HG03469 (cell line): Measurements from ENCODE around the gene CPA1.

Experiments used
- ATAC-seq: cut with Tn5 transposase; IDR thresholded peaks from one replicate; pipeline ENCODE4 v1.9.1; 2021; ENCODE audit warnings: mild to moderate bottlenecking, moderate library complexity, moderate number of reproducible peaks; ENCODE audit not compliant: unreplicated experiment

CPA1 gene

DNA sequence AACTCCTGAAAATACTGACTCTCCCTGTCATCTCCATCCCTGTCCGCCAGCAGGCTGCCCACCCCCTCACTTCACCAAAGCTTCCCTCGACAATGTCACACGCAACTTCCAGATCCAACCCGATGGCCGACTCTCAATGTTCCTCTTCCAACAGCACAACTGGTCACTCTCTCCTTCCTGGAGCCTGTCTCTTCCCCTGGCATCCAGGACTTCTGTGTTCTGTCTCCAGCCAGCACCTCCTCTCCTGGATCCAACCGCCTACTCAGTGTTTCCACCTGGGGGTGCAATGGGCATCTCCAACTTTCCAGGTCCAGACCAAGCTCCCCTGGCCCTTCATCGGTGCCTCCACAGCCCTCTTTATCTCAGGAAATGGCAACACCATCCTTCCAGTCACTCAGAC lies 27.1 kb upstream of the CPA1 start:
- no peak for ATAC-seq

DNA sequence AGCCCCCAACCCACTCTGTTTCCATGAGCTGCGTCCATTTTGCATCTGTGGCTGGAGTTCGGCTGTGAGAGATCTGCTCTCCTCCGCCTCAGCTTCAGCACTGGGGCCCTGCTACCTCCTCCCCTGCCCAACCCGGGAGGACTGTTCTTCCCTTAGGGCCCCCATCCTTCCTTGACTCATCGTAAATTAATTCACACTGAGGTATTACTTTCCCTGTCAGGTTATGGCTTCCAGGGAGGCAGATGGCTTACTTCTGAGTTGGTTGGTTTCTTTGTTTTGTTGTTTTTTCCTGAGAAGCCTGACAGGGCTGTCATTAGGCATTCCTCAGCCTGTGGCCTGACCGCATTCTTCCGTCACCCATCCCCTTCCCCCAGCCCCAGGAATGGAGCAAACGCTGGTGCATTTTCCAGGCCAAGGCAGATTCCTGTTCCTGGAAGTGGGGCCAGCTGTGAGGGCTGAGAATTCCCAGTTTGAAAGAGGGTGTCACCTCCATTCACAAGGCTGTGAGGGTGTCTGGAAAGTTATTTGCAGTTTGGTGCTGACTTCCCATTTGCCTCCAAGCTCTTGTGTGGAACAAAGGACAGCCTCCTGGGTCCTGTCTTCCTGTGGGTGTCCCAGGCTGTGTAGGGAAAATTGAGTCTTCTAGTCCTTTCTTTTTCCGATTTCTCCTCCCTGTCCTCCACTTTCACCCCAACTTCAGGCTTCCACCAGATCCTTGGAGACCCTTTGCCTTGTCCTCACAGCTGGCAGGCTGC lies 24.0 kb upstream of the CPA1 start:
- ATAC-seq = no peak

DNA sequence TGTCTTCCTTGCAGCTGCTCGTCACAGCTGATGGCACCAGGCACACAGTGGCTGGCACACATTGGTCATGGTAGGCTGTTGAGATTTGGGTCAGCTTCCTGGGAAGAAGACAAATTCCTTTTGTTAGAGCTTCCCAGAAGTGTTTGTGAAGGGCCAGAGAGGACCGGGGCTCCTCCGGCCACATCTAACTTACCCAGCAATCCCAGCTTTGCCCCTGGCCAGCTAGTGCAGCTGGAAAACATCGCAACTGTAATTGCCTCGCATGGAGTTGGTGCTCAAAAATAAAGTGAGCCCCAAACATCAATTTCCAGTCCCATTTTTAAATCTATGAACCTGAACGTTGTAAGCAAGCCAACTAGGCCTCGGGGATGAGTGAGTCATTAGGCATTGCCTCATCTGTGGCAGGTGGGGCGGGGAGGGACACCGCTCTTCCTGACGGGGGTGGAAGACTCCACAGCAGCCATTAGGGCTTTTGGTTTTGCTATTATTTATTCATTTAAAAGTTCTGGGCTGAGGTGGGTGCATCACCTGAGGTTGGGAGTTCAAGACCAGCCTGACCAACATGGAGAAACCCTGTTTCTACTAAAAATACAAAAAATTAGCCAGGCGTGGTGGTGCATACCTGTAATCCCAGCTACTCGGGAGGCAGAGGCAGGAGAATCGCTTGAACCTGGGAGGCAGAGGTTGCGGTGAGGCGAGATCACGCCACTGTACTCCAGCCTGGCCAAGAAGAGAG lies 23.2 kb upstream of the CPA1 start:
- no peak for ATAC-seq

DNA sequence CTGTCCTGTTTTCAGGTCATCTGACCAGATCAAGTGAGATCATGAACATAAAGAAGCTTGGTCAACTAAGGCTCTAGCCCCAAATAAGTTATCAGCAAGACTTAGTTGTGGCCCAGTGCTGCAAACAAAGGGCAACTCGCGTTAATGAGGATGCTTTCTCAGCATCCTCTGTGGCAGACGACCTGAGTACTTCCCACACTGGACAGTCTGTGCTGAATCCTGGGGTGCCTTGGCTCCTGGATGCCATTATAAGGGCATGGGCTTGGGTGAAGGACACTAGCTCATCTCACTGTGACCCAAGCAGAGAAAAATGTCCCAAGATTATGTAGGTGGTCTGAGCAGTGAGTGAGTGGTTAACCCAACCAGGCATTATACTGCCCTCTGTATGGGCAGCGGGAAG lies 21.8 kb upstream of the CPA1 start:
- no peak for ATAC-seq

DNA sequence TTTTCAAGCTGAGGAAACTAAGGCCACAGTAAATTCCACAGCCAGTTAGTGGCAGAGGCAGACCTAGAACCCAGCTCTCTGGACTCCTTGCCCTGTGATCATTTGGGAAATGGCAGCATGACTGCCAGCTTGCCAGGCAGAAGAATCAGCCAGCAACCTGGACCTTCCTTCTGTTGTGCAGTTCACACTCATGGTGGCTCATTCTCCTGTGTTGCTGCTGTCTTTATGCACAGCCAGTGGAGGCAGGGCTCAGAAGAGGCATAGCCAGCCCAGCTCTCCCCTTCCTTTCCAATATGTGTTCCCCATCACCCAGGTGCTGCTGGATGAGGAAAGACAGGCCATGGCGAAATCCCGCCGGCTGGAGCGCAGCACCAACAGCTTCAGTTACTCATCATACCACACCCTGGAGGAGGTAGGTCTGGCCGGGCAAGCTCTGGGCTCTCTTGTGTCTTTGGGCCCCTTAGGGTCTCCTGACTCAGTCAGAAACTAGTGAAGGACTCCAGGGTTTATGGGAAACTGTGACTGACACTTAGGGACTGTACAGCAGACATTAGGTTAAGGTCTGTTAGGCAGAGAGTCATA lies 20.9 kb upstream of the CPA1 start:
- ATAC-seq = no peak

DNA sequence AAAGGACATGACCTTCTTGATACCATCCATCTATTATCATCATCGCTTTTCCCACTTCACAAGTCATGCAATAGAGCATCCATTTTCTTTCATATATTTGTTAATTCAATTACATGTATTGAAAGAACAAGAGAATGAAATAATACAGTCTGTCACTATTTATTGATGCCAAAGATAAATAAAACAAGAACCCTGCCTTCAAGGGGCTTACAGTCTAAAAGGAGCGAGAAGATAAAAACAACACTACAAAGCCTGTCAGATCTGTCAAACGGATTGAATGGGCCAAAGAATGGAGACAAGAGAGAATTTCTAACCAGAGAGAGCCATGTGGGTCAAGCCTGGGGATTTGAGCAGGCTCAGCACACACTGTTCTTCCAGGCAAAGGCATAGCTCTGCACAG lies 19.8 kb upstream of the CPA1 start:
- ATAC-seq = no peak

DNA sequence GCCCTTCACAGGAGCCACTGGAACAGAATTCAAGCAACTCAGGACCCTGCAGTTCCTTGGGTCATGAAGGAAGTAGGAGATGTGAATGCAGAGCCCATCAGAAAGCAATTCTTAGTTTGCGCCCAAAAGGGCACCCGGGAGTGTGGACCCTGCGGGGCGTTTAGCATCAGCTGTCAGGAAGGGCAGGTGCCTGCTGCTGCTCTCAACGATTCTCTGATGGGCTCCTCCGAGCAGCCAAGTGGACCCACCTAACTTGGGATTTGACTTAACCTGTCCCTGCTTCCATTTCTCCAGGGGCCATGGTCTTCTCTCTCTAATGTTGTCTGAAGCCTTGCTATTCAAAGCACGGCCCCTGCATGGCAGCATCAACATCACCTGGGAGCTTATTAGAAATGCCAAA lies 18.6 kb upstream of the CPA1 start:
- ATAC-seq = no peak

DNA sequence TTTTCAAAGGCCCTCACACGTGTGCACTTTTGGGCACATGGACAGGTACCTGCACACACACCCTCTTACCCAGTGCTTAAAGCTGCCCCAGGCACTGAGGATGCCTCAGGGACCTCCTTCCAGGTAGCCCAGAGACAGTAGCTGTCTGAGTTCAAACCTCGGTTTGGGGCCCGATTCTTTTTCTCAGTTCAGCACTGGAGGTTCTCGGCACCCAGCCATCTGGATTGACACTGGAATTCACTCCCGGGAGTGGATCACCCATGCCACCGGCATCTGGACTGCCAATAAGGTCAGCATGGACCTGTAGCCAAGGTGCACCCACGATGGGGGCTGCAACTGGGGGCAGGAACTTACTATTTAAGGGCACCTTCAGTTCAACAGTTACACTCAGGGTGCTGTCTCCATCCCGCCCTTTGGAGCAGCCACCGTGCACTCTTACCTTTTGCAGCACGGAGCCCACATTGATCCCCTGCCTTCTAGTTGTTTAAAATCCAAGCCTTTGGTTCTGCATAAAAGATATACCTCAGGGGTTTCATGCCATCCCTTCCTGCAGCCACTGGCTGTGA lies 18.0 kb upstream of the CPA1 start:
- ATAC-seq = no peak

DNA sequence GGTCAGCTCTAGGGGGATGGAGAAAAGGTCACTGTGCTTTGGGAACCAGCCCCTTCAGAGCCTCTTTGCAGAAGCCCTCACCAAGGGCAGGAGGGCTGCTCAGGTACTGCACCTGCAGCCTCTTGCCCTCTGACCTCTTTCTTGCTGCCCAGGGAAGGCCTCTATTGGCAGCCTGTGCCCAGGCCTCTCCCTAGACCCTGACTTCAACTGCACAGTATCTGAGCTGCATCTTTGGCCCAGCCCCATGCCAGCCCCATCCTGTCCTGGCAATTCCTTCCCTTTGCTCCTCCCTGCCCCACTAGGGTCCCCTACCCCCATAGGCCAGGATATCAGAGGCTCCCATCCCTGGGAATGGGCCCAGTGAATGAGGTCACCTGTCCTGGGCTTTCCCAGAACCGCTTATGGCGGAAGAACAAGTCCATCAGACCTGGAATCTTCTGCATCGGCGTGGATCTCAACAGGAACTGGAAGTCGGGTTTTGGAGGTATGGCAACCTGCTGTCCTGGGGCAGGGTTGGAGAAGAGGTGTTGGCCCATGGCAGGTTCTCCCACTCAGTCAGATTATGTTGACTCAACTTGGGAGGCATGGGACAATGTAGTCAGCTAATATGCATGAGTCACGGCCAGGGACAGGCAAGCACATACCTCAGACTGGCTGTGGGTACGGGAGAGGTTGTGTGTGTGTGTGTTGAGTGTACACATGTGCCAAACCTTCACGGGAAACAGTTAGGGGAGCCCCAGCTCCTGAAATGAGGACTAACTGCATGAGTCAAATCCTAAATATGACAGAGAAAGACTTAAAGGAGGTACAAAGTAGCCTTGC lies 17.1 kb upstream of the CPA1 start:
- ATAC-seq = no peak

DNA sequence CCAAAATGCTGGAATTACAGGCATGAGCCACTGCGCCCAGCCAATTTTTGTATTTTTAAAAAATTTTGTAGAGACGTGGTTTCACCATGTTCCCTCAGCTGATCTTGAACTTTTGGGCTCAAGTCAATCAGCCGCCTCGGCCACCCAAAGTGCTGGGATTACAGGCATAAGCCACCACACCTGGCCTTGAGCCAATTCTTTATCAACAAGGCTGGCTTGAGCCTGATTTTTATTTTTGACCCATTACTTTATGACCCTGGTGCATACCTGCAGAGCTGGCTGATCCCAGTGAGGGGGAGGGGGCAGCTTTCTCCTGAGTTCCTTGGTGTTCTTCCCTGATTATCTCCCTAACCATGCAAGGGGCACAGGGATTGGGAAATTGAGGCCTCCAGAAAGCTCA lies 15.8 kb upstream of the CPA1 start:
- ATAC-seq = no peak

DNA sequence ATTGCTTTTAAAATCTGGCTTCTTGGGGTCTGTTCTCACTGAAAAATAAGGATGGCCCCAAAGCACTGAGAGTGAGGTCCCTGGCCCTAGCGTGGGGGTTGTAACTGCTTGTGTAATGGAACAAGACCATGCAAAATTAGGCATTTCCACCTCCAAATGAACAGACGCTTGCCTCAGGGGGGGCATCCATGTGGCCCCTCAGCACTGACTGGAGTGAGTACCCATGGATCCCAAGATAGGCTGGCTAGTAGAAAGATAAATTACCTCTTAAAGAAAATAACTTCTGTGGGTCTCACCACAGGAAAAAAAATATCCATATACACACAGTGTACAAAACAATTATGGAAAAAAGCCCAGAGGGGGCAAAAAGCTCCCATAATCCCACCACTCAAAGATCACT lies 15.2 kb upstream of the CPA1 start:
- ATAC-seq = no peak

DNA sequence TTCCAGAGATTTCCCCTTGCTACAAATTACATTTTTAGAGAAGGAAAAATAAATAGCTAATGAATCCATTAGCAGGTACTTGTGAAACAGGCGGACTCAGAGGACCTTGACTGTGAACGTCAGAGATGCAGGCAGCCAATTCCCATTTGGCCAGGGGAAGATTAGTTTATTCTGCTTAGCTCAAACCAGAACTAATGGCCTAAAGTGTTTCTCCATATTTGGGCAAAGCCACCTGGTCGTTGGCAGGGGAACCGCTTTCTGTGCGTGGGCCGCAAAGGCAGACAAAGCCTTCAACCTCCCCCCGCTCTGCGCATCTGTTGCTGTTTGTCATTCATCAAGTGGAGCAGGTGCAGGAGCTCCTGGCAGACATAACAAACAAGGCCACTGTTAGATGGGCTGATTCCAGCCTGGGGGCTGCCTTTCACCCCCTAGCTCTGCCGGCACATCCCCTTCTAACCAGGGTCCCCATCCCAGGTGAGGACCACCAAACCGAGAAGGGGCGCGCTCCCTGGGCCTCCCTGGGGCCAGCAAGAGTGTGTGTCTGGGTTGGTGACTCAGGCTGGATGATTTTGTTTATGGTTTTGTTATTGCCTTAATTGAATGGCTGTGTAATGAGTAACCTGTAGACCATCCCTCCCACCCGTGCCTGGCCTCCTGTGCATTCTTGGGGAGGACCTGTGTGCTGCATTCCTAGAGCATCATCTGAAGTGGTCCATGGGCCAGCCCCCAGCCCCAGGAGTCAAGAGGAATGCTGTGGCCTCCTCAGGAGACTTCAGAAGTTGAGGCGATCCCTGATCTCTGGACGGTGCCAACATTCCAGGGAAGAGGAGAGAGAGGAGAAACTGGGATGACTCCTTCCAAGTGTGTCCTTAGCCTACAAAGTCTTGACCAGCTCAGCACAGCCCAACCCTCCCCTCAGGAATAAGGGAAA lies 14.5 kb upstream of the CPA1 start:
- no peak for ATAC-seq

DNA sequence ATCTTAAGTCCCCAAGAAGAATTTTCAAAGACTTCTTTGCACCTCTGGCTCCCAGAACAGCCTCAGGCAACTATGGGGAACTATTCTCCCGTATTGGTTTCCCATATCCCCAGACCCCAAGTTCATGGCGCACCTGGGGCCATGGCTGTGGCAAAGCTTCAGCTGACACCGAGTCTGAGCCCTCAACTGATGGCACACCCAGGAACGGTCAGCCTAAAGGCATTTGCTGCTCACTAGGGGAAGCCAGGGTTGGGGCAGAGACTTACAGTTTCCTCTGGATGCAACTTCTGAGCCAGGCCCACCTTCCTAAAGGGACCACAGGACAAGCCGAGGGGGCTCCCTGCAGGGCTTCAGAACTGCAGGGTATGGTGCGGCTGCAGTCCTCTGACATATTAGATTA lies 13.7 kb upstream of the CPA1 start:
- no peak for ATAC-seq

DNA sequence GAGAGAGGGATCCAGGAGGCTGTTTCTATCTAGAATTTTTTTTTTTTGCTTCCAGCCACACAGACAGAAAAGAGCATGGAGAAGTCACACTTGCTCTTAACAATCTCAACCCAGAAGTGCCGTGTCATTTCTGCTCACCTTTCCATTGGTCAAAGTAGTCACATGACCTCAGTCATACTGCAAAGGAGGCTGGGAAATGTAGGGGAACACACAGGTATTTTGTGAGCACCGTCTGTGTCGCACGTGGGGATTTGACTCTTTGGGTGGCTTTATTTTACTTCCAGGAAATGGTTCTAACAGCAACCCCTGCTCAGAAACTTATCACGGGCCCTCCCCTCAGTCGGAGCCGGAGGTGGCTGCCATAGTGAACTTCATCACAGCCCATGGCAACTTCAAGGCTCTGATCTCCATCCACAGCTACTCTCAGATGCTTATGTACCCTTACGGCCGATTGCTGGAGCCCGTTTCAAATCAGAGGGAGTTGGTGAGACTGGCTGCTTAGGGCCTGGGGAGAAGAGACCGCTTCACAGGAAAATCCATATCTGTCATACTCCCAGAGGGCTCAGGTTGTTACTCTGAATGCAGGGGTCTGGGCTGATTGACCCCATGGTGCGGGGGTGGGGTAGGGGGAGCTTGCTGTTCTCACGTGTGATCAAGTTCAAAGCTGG lies 13.1 kb upstream of the CPA1 start:
- ATAC-seq = no peak

DNA sequence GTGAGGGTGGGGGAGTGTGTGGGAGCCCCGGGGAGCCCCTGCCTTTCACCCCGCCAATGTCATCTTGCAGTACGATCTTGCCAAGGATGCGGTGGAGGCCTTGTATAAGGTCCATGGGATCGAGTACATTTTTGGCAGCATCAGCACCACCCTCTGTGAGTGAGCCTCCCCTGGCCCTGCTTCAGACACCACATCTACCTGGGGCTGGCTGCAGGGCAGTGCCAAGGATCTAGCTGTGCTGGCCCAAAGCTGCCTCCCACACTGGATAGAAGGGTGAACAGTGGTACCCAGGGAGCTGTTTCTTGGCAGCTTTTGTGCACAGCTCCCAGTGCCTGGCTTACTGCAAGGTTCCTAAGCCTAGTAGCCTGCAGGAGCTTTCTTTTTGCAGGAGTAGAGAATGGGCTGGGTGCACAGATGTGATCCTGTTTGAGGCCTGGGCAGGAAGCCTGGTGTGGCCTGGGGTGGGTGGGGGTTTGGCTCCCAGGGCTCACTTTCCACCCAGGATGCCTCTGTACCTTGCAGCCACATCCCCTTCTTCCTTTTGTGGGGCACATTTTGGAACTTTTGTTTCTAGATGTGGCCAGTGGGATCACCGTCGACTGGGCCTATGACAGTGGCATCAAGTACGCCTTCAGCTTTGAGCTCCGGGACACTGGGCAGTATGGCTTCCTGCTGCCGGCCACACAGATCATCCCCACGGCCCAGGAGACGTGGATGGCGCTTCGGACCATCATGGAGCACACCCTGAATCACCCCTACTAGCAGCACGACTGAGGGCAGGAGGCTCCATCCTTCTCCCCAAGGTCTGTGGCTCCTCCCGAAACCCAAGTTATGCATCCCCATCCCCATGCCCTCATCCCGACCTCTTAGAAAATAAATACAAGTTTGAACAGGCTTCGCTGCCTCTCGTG lies 12.2 kb upstream of the CPA1 start:
- no peak for ATAC-seq

DNA sequence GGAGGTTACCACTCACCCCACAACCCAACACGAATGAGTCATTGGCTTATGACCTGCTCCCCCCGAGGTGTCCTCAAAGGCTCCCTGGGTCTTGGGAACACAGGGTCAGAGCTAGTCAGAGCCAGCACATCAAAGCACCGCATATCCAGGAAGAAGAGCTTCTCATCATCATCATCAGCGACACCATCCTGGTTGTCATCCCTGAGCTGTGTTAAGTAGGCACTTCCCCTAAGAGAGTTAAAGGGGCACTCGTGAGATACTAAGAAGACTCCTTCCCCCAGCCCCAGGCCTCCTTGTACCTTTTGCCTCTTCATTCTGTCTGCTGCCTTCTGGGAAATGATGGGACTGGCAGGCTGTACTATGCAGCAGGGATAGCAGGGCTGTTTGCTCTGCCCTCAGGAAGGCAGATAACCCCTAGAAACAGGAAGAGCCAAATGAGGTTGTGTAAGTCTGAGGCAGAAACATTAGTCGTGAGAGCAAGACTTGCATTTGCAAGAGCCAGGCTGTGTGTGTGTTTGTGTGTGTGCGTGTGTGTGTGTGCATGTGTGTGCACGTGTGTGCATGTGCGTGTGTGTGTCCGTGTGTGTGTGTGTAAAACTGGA lies 11.1 kb upstream of the CPA1 start:
- no peak for ATAC-seq

DNA sequence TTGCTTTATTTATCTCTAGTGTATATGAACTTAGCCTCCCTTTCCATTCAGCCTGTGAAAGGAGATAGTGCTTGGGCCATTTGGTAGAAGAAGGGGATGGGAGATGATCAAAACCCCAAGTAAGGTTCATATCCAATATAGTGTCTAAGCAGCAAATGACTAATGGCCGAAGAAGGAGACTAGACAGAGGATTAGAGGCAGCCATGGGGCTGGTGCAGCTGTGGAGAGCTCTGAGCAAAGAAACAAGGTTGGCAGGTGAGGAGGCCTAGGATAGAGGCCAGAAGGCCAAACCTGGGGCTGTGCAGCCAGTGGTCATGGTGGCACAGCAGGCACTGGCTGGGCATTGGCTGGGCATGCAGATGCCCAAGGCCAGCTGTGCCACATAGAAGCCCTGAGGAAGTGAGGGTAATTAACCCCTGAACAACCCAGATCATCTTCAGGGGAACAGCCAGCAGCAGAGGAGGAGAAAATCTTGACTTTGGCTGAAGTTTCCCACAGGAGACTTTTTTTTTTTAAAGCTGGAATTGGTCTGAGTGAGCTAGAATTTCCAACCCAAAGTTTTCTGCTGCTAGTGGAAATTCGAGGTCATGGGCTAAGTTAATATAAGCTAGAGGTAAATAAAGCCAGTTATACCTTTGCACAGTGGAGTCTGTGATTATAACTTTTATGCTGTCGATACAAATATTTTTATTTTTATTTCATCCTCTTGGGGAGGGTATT lies 10.3 kb upstream of the CPA1 start:
- no peak for ATAC-seq
